CD4-positive, alpha-beta T cell (primary cell): Measurements from ENCODE around the gene UBL4B. TPM values are rescaled to one million over a fixed set of nuclear protein-coding genes. Genes with fewer than 3 reads are reported as not detected.

ENCODE experiments used
- ATAC-seq: fragments of 200-7000 bp; cut with Tn5 transposase; one replicate; pipeline ENCODE4 v1.10.0; 2022; ENCODE audit warnings: mild to moderate bottlenecking; ENCODE audit not compliant: poor library complexity
- CTCF ChIA-PET: fragments of 350-600 bp; sonication (Branson Sonifier 250); formaldehyde crosslinking; loops from one replicate; lab custom pipeline; 2021; ENCODE audit warnings: antibody characterized with exemption, inconsistent platforms; lab: Charles Lee
- POLR2A ChIA-PET: fragments of 350-600 bp; sonication (Branson Sonifier 250); formaldehyde crosslinking; loops from one replicate; lab custom pipeline; 2021; ENCODE audit warnings: antibody characterized with exemption, inconsistent platforms; lab: Charles Lee
- DNase-seq, 14 experiments: peaks; one replicate each; pipeline ENCODE4 v3.0.0-alpha.2; 2013 to 2020; ENCODE audit warnings: mixed read lengths in 2 of 14
- H3K27ac ChIP-seq, 2 donors: one replicate each; pipeline versions ENCODE4 v1.5.1 to v1.7.0; 2013; ENCODE audit warnings: low read length in 2 of 2, low read depth in 1 of 2, mild to moderate bottlenecking in 1 of 2
- H3K27me3 ChIP-seq, 2 experiments: 1 replicate in 1 of 2; 2 replicates in 1 of 2; pipeline versions ENCODE4 v1.6.1 to v1.7.0; 2013; ENCODE audit warnings: low read length in 2 of 2, control low read depth in 1 of 2, mild to moderate bottlenecking in 1 of 2, moderate library complexity in 1 of 2; ENCODE audit not compliant: insufficient read depth in 2 of 2, control insufficient read depth in 1 of 2
- H3K36me3 ChIP-seq: one replicate; pipeline ENCODE4 v1.6.1; 2013; ENCODE audit warnings: low read length, control low read depth; ENCODE audit not compliant: insufficient read depth
- H3K4me1 ChIP-seq: one replicate; pipeline ENCODE4 v1.6.1; 2013; ENCODE audit warnings: low read length, control low read depth; ENCODE audit not compliant: insufficient read depth
- H3K4me3 ChIP-seq: one replicate; pipeline ENCODE4 v1.5.1; 2013; ENCODE audit warnings: mild to moderate bottlenecking, low read length, moderate library complexity
- H3K9me3 ChIP-seq, 2 experiments: 1 replicate in 1 of 2; 2 replicates in 1 of 2; pipeline versions ENCODE4 v1.6.1 to v1.7.0; 2013; ENCODE audit warnings: low read length in 2 of 2, mild to moderate bottlenecking in 2 of 2, control low read depth in 1 of 2, moderate library complexity in 1 of 2; ENCODE audit not compliant: control insufficient read depth in 1 of 2, insufficient read depth in 1 of 2
- H3K27ac Mint-ChIP-seq: one replicate; pipeline ENCODE4 v1.8.0; 2020; ENCODE audit warnings: mixed read lengths
- H3K27me3 Mint-ChIP-seq: one replicate; pipeline ENCODE4 v1.8.0; 2021; ENCODE audit warnings: mixed read lengths
- H3K36me3 Mint-ChIP-seq: one replicate; pipeline ENCODE4 v1.8.0; 2021; ENCODE audit warnings: low read depth, mixed read lengths
- H3K4me1 Mint-ChIP-seq: one replicate; pipeline ENCODE4 v1.8.0; 2021; ENCODE audit warnings: low read depth, mixed read lengths
- H3K4me3 Mint-ChIP-seq: one replicate; pipeline ENCODE4 v1.8.0; 2020; ENCODE audit warnings: mild to moderate bottlenecking, mixed read lengths
- H3K9me3 Mint-ChIP-seq: one replicate; pipeline ENCODE4 v1.8.0; 2020; ENCODE audit warnings: mixed read lengths
- CTCF ChIP-seq: fragments of 200-600 bp; IDR thresholded peaks from one replicate; pipeline ENCODE4 v1.8.0; 2022; ENCODE audit warnings: antibody characterized with exemption, mild to moderate bottlenecking
- intact Hi-C, 2 experiments: fragments of 100-400 bp; cut with DNase I in 1 of 2; cut with micrococcal nuclease in 1 of 2; formaldehyde crosslinking; loops; one replicate each; pipeline versions ENCODE4 v1.15.1 to v1.9.0; 2023 to 2025; cut with DNase I, micrococcal nuclease
- polyA plus RNA-seq, 2 donors: library from polyadenylated mRNA; unstranded; fragments of 120-200 nt; gene quantifications; one replicate each; pipeline ENCODE4 v1.2.1, GENCODE V29; 2013
- total RNA-seq, 174 experiments: library from RNA in 2 of 174; stranded (reverse) in 2 of 174; gene quantifications; one replicate each; pipeline ENCODE4 v1.2.3 and lab custom pipeline; 2021 to 2026

The UBL4B gene
- total RNA-seq = not detected
- not detected for polyA plus RNA-seq (2013, experiment 1 of 2)
- not detected for polyA plus RNA-seq (2013, experiment 2 of 2)
- 0 to 0.24 (median 0) reads per million in 172 experiments for total RNA-seq (lab: John Stamatoyannopoulos, UW)

- H3K27ac ChIP-seq = no peak within 1 kb of the TSS
- Mint-ChIP-seq H3K36me3 (no peaks in the 10 kb centered on the region), H3K27me3 (peaks cover 26% of the 10 kb centered on the region), H3K4me3 (no peak within 1 kb of the TSS), H3K9me3 (no peaks in the 10 kb centered on the region), H3K4me1 (no peaks in the 10 kb centered on the region), H3K27ac (no peak within 1 kb of the TSS)
- ATAC-seq = no peak
- H3K36me3 ChIP-seq = no peaks in the 10 kb centered on the region
- no peak for TF ChIP-seq CTCF
- peaks cover 3 to 5% of the 10 kb centered on the region in 2 experiments for H3K27me3 ChIP-seq
- no peaks in the 10 kb centered on the region for H3K4me1 ChIP-seq
- no peak within 1 kb of the TSS for H3K4me3 ChIP-seq
- intact Hi-C loops = no loop called here
- ChIA-PET POLR2A (no interaction called here), CTCF (no interaction called here)
- no peak for DNase-seq
- H3K9me3 ChIP-seq = no peaks in the 10 kb centered on the region
Observed at GRCh38 chr1:110112143-110112542, at the start of gene UBL4B. TSS of gene UBL4B (plus strand) at chr1:110112443. CDS start at chr1:110112535, 92 bp downstream.

GRCh38 chr1:110062612-110063011 lies 49.6 kb upstream of the UBL4B start:
- H3K27me3 ChIP-seq = peaks cover 6 to 12% of the 10 kb centered on the region in 2 experiments

GRCh38 chr1:110063781-110064180 lies 48.5 kb upstream of the UBL4B start:
- Mint-ChIP-seq H3K36me3 (peaks cover 17% of the 10 kb centered on the region), H3K9me3 (no peaks in the 10 kb centered on the region), H3K4me1 (peaks cover 11% of the 10 kb centered on the region), H3K27me3 (peaks cover 37% of the 10 kb centered on the region), H3K27ac (no peak overlapping the region), H3K4me3 (no peak overlapping the region)
- H3K4me1 ChIP-seq = peaks cover 15% of the 10 kb centered on the region
- no peak overlapping the region for H3K4me3 ChIP-seq
- ATAC-seq (no peak), DNase-seq (no peak)
- TF ChIP-seq CTCF = no peak
- no peak overlapping the region for H3K27ac ChIP-seq
- intact Hi-C loops = no loop called here
- POLR2A ChIA-PET = no interaction called here
- H3K36me3 ChIP-seq = peaks cover 1% of the 10 kb centered on the region
- H3K27me3 ChIP-seq = peaks cover 18 to 23% of the 10 kb centered on the region in 2 experiments
- H3K9me3 ChIP-seq = peaks cover 0 to 13% of the 10 kb centered on the region in 2 experiments
- CTCF ChIA-PET = no interaction called here

More at GRCh38 chr1:110062612-110063011, 49.6 kb upstream of the UBL4B start:
- H3K9me3 Mint-ChIP-seq = no peaks in the 10 kb centered on the region
- DNase-seq (no peak), ATAC-seq (no peak)
- no peak for TF ChIP-seq CTCF
- no peak overlapping the region for H3K4me3 Mint-ChIP-seq
- H3K27me3 Mint-ChIP-seq = peaks cover 25% of the 10 kb centered on the region
- H3K9me3 ChIP-seq = peaks cover 0 to 4% of the 10 kb centered on the region in 2 experiments
- intact Hi-C loops = no loop called here
- H3K4me1 Mint-ChIP-seq = peaks cover 4% of the 10 kb centered on the region
- H3K4me1 ChIP-seq = peaks cover 3% of the 10 kb centered on the region
- no peak overlapping the region for H3K4me3 ChIP-seq
- ChIA-PET POLR2A (interaction anchor here (1.0 kb wide), 1 partner anchor 9 kb away, joined by 3 read pairs; no protein-coding TSS in a partner anchor), CTCF (no interaction called here)
- peaks cover 7% of the 10 kb centered on the region for H3K36me3 ChIP-seq
- no peak overlapping the region for H3K27ac ChIP-seq
- no peak overlapping the region for H3K27ac Mint-ChIP-seq
- H3K36me3 Mint-ChIP-seq = peaks cover 28% of the 10 kb centered on the region
